GM12878 (cell line): ENCODE data around the gene WNT3A. TPM values are rescaled to one million over a fixed set of nuclear protein-coding genes. Genes with fewer than 3 reads are reported as not detected.

Experiments
- ATAC-seq: fragments of 200-7000 bp; cut with Tn5 transposase; 3 replicates; pipeline ENCODE4 v1.9.1; 2020; ENCODE audit warnings: mild to moderate bottlenecking, moderate library complexity
- BruUV-seq: library from RNA; stranded (reverse); fragments of 400-500 nt; replicated peaks from 2 replicates; lab custom pipeline; 2021; lab: Mats Ljungman, UMichigan
- CTCF ChIA-PET: fragments of 300-600 bp; sonication (Branson Sonifier 250); formaldehyde crosslinking; extraction: SDS; loops from one replicate; lab custom pipeline; 2021; ENCODE audit warnings: inconsistent platforms; lab: Yijun Ruan, JAX
- POLR2A ChIA-PET: fragments of 350-600 bp; formaldehyde crosslinking; extraction: SDS; loops from one replicate; lab custom pipeline; 2021; ENCODE audit warnings: inconsistent platforms; lab: Charles Lee
- RAD21 ChIA-PET: fragments of 300-600 bp; sonication (Branson Sonifier 250); formaldehyde crosslinking; loops from one replicate; lab custom pipeline; 2023; ENCODE audit warnings: antibody characterized with exemption; ENCODE audit not compliant: unreplicated experiment; lab: Charles Lee
- SMC1A ChIA-PET: fragments of 300-600 bp; sonication (Branson Sonifier 250); formaldehyde crosslinking; loops from one replicate; lab custom pipeline; 2023; ENCODE audit not compliant: unreplicated experiment, uncharacterized antibody; lab: Charles Lee
- DNase-seq: peaks from one replicate; pipeline ENCODE4 v3.0.0-alpha.2; 2011; ENCODE audit warnings: low read depth, low spot score
- FAIRE-seq: peaks from 3 replicates; lab custom pipeline; 2011; peaks lifted over from hg19 to GRCh38; lab: Jason Lieb, UNC
- H2AFZ ChIP-seq: 2 replicates; pipeline ENCODE4 v1.6.0; 2011; ENCODE audit warnings: low read depth, low read length, control low read depth; ENCODE audit not compliant: control insufficient read depth
- H3K27ac ChIP-seq: 2 replicates; pipeline ENCODE4 v1.5.1; 2011; ENCODE audit warnings: control low read depth; ENCODE audit not compliant: control insufficient read depth, insufficient read depth
- H3K27me3 ChIP-seq, 2 experiments: replicated peaks in 1 of 2; 2 replicates each; pipeline versions ENCODE4 v1.6.0 to v1.6.1; 2011; ENCODE audit warnings: low read length in 1 of 2; ENCODE audit not compliant: control insufficient read depth in 2 of 2, insufficient read depth in 2 of 2
- H3K36me3 ChIP-seq, 2 experiments: 2 replicates each; pipeline ENCODE4 v1.5.1; 2011; ENCODE audit warnings: low read length in 1 of 2; ENCODE audit not compliant: control insufficient read depth in 2 of 2, insufficient read depth in 2 of 2
- H3K4me1 ChIP-seq: 2 replicates; pipeline ENCODE4 v1.6.1; 2011; ENCODE audit warnings: mild to moderate bottlenecking, low read length, moderate library complexity, mixed read lengths; ENCODE audit not compliant: control insufficient read depth, insufficient read depth
- H3K4me2 ChIP-seq: 2 replicates; pipeline ENCODE4 v1.6.0; 2011; ENCODE audit warnings: control low read depth; ENCODE audit not compliant: control insufficient read depth, insufficient read depth
- H3K4me3 ChIP-seq: fragments of 200-600 bp; sonication (generic); 2 replicates; pipeline ENCODE4 v1.5.1; 2016
- H3K79me2 ChIP-seq: 2 replicates; pipeline ENCODE4 v1.6.0; 2011; ENCODE audit warnings: low read length; ENCODE audit not compliant: control insufficient read depth, insufficient read depth
- H3K9ac ChIP-seq: 2 replicates; pipeline ENCODE4 v1.8.0; 2011; ENCODE audit warnings: low read length, control low read depth, mixed read lengths; ENCODE audit not compliant: control insufficient read depth, insufficient read depth
- H3K9me3 ChIP-seq: replicated peaks from 3 replicates; pipeline ENCODE4 v1.5.1; 2011; ENCODE audit warnings: mild to moderate bottlenecking, low read length; ENCODE audit not compliant: control insufficient read depth, insufficient read depth
- H4K20me1 ChIP-seq: 2 replicates; pipeline ENCODE4 v1.6.0; 2011; ENCODE audit not compliant: control insufficient read depth, insufficient read depth
- GATAD2B ChIP-seq: fragments of 450-650 bp; conservative IDR thresholded peaks from 2 replicates; pipeline ENCODE4 v1.6.1; 2017; ENCODE audit warnings: low read depth, mild to moderate bottlenecking, moderate library complexity
- JUNB ChIP-seq: IDR thresholded peaks from 2 replicates; pipeline ENCODE4 v1.6.1; 2016; ENCODE audit warnings: antibody characterized with exemption, mild to moderate bottlenecking
- RFX5 ChIP-seq: IDR thresholded peaks from 2 replicates; pipeline ENCODE4 v1.6.1; 2011; ENCODE audit warnings: low read depth, low read length, improper control_type of control experiment
- SIX5 ChIP-seq: IDR thresholded peaks from 2 replicates; pipeline ENCODE4 v1.6.1; 2011; ENCODE audit warnings: mild to moderate bottlenecking, low read depth, low read length, moderate library complexity; ENCODE audit not compliant: severe bottlenecking
- WRNIP1 ChIP-seq: IDR thresholded peaks from 2 replicates; pipeline ENCODE4 v1.6.1; 2011; ENCODE audit warnings: low read depth, low read length, improper control_type of control experiment, borderline replicate concordance
- YY1 ChIP-seq: IDR thresholded peaks from 2 replicates; pipeline ENCODE4 v1.6.1; 2011; ENCODE audit warnings: low read depth, mild to moderate bottlenecking, low read length
- WGBS: methylation state at CpG from one replicate; pipeline ENCODE4 v1.1.6; 2016; ENCODE audit warnings: low lambda C conversion rate; ENCODE audit not compliant: insufficient replicate concordance, insufficient coverage; ENCODE audit errors: missing lambda C conversion rate; 5-methylcytosine and 5-hydroxymethylcytosine counted together
- in situ Hi-C: fragments of 300-500 bp; cut with MboI; formaldehyde crosslinking; loops from 9 replicates; pipeline ENCODE4 v1.14.3; 2018; ENCODE audit warnings: mixed read lengths
- intact Hi-C: fragments of 100-400 bp; cut with micrococcal nuclease; formaldehyde crosslinking; loops from one replicate; pipeline ENCODE4 v1.14.2; 2022; ENCODE audit not compliant: unreplicated experiment
- polyA plus RNA-seq, 11 experiments: library from polyadenylated mRNA; depleted of rRNA in 4 of 11; unstranded in 6 of 11; stranded (reverse) in 5 of 11; fragments of >200 nt; fragmentation: Nextera tagmentation in 4 of 11; fragmentation: Illumina TruSeq in 1 of 11; extraction: Ambion mirVana in 4 of 11; extraction: Trizol in 1 of 11; gene quantifications; 1 replicate in 1 of 11; 2 replicates in 10 of 11; pipeline versions ENCODE4 v1.2.1 to v1.2.3, GENCODE V29; 2011 to 2016; ENCODE audit warnings: inconsistent platforms in 2 of 11, missing spikeins in 2 of 11, low read depth in 1 of 11
- total RNA-seq, 4 experiments: library from RNA; depleted of rRNA in 3 of 4; stranded (reverse); fragments of >200 nt in 3 of 4; fragmentation: Illumina TruSeq in 1 of 4; extraction: Trizol in 1 of 4; gene quantifications; 2 replicates each; pipeline versions ENCODE4 v1.2.1 to v1.2.3, GENCODE V29; 2013 to 2021

Gene WNT3A
- total and polyA plus RNA-seq, 10 of the 15 experiments (the other 5 are each of a cell fraction or from before 2014, with no cell fraction given), result 0.16 TPM; not detected in 9

GRCh38 chr1:228074954-228075730 lies 68.3 kb downstream of the WNT3A start:
- DNase-seq (no peak), ATAC-seq (no peak), FAIRE-seq (no peak)
- Histone ChIP-seq H3K9me3 (no peaks in the 10 kb centered on the region), H3K36me3 (no peaks in the 10 kb centered on the region), H2AFZ (no peak overlapping the region), H3K27me3 (no peaks in the 10 kb centered on the region), H4K20me1 (peaks cover 3% of the 10 kb centered on the region; the same call in 1 of the 2 replicates), H3K27ac (no peak overlapping the region), H3K79me2 (peaks cover 9% of the 10 kb centered on the region), H3K4me1 (peaks cover 4% of the 10 kb centered on the region; the same call in 1 of the 2 replicates), H3K4me2 (no peak overlapping the region)
- ChIA-PET RAD21 (interaction anchor here (2.3 kb wide), 1 partner anchor 76 kb away, joined by 17 read pairs; no protein-coding TSS in a partner anchor), POLR2A (no interaction called here), SMC1A (interaction anchor here (1.7 kb wide), 1 partner anchor 77 kb away, joined by 4 read pairs; no protein-coding TSS in a partner anchor), CTCF (interaction anchor here (1.6 to 2.7 kb wide), 2 partner anchors 71 to 77 kb away, joined by 15 to 16 read pairs; no protein-coding TSS in a partner anchor)
- no TSS peak for BruUV-seq
- 24% methylated on average over 17 of the region's 18 CpGs for WGBS
- intact Hi-C loops, result loop anchor here (5.0 to 10.0 kb wide), 2 partner anchors 73 to 310 kb away; no protein-coding TSS in a partner anchor
- TF ChIP-seq RFX5, result peak; percentile 86
- TF ChIP-seq JUNB, result no peak
- TF ChIP-seq, all 136 proteins: peak for 1
- no peak overlapping the region for H3K9ac ChIP-seq
- in situ Hi-C loops, result no loop called here
- H3K4me3 ChIP-seq, result no peak overlapping the region

- Histone ChIP-seq H3K9me3 (no peaks in the 10 kb centered on the region), H3K9ac (no peak overlapping the region), H3K79me2 (peaks cover 14% of the 10 kb centered on the region), H3K27ac (no peak overlapping the region), H2AFZ (no peak overlapping the region), H4K20me1 (peaks cover 3% of the 10 kb centered on the region; the same call in 1 of the 2 replicates), H3K36me3 (no peaks in the 10 kb centered on the region), H3K4me1 (peaks cover 4% of the 10 kb centered on the region; the same call in 1 of the 2 replicates), H3K4me3 (no peak overlapping the region), H3K4me2 (no peak overlapping the region), H3K27me3 (no peaks in the 10 kb centered on the region)
- TF ChIP-seq YY1, result no peak
- no peak for TF ChIP-seq GATAD2B
- TF ChIP-seq WRNIP1, result no peak
- TF ChIP-seq SIX5, result no peak
- ChIA-PET SMC1A (no interaction called here), POLR2A (interaction anchor here (0.5 kb wide), 1 partner anchor 417 kb away, joined by 3 read pairs; no protein-coding TSS in a partner anchor), RAD21 (no interaction called here), CTCF (interaction anchor here (1.1 to 2.7 kb wide), 2 partner anchors 72 to 124 kb away, joined by 3 to 16 read pairs; no protein-coding TSS in a partner anchor)
- BruUV-seq, result no TSS peak
- ATAC-seq, result no peak
- intact Hi-C loops, result loop anchor here (10.0 kb wide), 1 partner anchor 311 kb away; no protein-coding TSS in a partner anchor
- in situ Hi-C loops, result no loop called here
- no peak for DNase-seq
- no peak for FAIRE-seq
- 66% methylated on average over 9 of the region's 9 CpGs for WGBS
Measured at GRCh38 chr1:228075801-228076271, 69.0 kb downstream of the WNT3A start.
